HG03575 (cell line): Measurements from ENCODE around the gene THSD4.

Experiments used
- ATAC-seq: cut with Tn5 transposase; IDR thresholded peaks from one replicate; pipeline ENCODE4 v1.9.1; 2021; ENCODE audit not compliant: unreplicated experiment, insufficient number of reproducible peaks, low FRiP score; ENCODE audit errors: extremely low read depth

Gene THSD4

GRCh38 chr15:71683411-71684274 lies 568.4 kb downstream of the THSD4 start:
- no peak for ATAC-seq

GRCh38 chr15:71685420-71685993 lies 570.2 kb downstream of the THSD4 start:
- no peak for ATAC-seq

GRCh38 chr15:71686221-71687050 lies 571.2 kb downstream of the THSD4 start:
- ATAC-seq: no peak

- ATAC-seq: no peak
Observed at GRCh38 chr15:71687902-71688508, 572.7 kb downstream of the THSD4 start.

- ATAC-seq: no peak
Observed at GRCh38 chr15:71688509-71689094, 573.3 kb downstream of the THSD4 start.

GRCh38 chr15:71691081-71691457 lies 575.8 kb downstream of the THSD4 start:
- no peak for ATAC-seq

- no peak for ATAC-seq
Observed at GRCh38 chr15:71691458-71692417, 576.5 kb downstream of the THSD4 start.

- ATAC-seq: no peak
Observed at GRCh38 chr15:71697236-71697635, 582.0 kb downstream of the THSD4 start.

GRCh38 chr15:71698030-71698429 lies 582.8 kb downstream of the THSD4 start:
- no peak for ATAC-seq

GRCh38 chr15:71698742-71699141 lies 583.5 kb downstream of the THSD4 start:
- no peak for ATAC-seq

GRCh38 chr15:71699977-71700376 lies 584.7 kb downstream of the THSD4 start:
- no peak for ATAC-seq

- no peak for ATAC-seq
Observed at GRCh38 chr15:71701808-71702207, 586.5 kb downstream of the THSD4 start.

GRCh38 chr15:71702496-71702895 lies 587.2 kb downstream of the THSD4 start:
- ATAC-seq: no peak

GRCh38 chr15:71705151-71705550 lies 589.9 kb downstream of the THSD4 start:
- ATAC-seq: no peak

- ATAC-seq: no peak
Observed at GRCh38 chr15:71706461-71707229, 591.4 kb downstream of the THSD4 start.

- no peak for ATAC-seq
Observed at GRCh38 chr15:71707230-71708050, 592.2 kb downstream of the THSD4 start.

GRCh38 chr15:71708051-71708429 lies 592.8 kb downstream of the THSD4 start:
- ATAC-seq: no peak
